ENCODE measurements around the gene TEF. TPM values are rescaled to one million over a fixed set of nuclear protein-coding genes. Genes with fewer than 3 reads are reported as not detected.

The TEF gene
- total RNA-seq, 4 donors from 2014 or later: 26.1 to 50.7 (median 37.0) TPM

GRCh38 chr22:41356430-41357028 lies 25.2 kb upstream of the TEF start:
- H3K4me3 ChIP-seq: no peak overlapping the region
- H3K27me3 ChIP-seq: no peaks in the 10 kb centered on the region
- TF ChIP-seq POLR2AphosphoS5 (IDR thresholded peaks at IDR 0.05): no peak
- TF ChIP-seq EP300 (IDR thresholded peaks at IDR 0.05): no peak
- no peak for TF ChIP-seq POLR2A (IDR thresholded peaks at IDR 0.05)
- no peak for TF ChIP-seq CTCF (IDR thresholded peaks at IDR 0.05)
- peaks cover 0 to 81% of the 10 kb centered on the region in 2 donors for H3K36me3 ChIP-seq
- H3K27ac ChIP-seq: no peak overlapping the region
- H3K4me1 ChIP-seq: no peaks in the 10 kb centered on the region
- ATAC-seq: no peak
- H3K9me3 ChIP-seq: no peaks in the 10 kb centered on the region
- 82 to 89% methylated on average over 6 to 8 of the region's 25 CpGs for WGBS, 2 donors (ENCODE audit: low coverage in 1 of 2)

- Histone ChIP-seq H3K27me3 (no peaks in the 10 kb centered on the region), H3K9me3 (no peaks in the 10 kb centered on the region), H3K36me3 (peaks cover 0 to 74% of the 10 kb centered on the region in 2 donors), H3K27ac (peak overlapping the region in 1 of 4 donors; percentile 15), H3K4me3 (no peak overlapping the region), H3K4me1 (no peaks in the 10 kb centered on the region)
- ATAC-seq: no peak
- TF ChIP-seq POLR2AphosphoS5 (IDR thresholded peaks at IDR 0.05) (no peak), POLR2A (IDR thresholded peaks at IDR 0.05) (no peak), EP300 (IDR thresholded peaks at IDR 0.05) (no peak), CTCF (IDR thresholded peaks at IDR 0.05) (no peak)
- WGBS, 2 donors (ENCODE audit: low coverage in 1 of 2): no CpG with 5 or more reads among the region's 16 CpGs
These were observed 24.6 kb upstream of the TEF start for GRCh38 chr22:41357191-41357590.

DNA sequence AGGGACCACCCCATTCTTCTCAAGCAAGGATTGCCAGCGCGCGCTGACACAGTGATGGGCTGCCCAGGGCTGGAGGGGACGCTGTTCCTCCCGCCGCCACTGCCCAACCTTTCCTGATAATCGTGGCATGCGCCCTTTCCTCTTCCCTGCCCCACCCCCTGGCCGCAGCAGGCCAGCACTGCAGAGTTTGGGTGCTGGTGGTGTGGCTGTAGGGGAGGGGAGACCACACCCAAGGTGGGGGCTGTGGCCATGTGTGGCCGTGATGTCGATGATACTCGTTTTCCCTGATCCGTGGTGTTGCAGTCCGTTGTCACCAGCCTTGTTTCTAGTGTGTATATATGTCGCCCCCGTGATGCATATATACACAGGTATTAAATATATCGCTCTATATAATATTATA lies 22.8 kb upstream of the TEF start:
- Histone ChIP-seq H3K4me3 (no peak overlapping the region), H3K27me3 (no peaks in the 10 kb centered on the region), H3K4me1 (no peaks in the 10 kb centered on the region), H3K9me3 (no peaks in the 10 kb centered on the region), H3K27ac (no peak overlapping the region), H3K36me3 (peaks cover 0 to 57% of the 10 kb centered on the region in 2 donors)
- TF ChIP-seq EP300 (IDR thresholded peaks at IDR 0.05): no peak
- TF ChIP-seq CTCF (IDR thresholded peaks at IDR 0.05): no peak
- TF ChIP-seq POLR2AphosphoS5 (IDR thresholded peaks at IDR 0.05): no peak
- TF ChIP-seq POLR2A (IDR thresholded peaks at IDR 0.05): no peak
- no peak for ATAC-seq
- 80 to 83% methylated on average over 8 of the region's 17 CpGs for WGBS, 2 donors (ENCODE audit: low coverage in 1 of 2)

DNA sequence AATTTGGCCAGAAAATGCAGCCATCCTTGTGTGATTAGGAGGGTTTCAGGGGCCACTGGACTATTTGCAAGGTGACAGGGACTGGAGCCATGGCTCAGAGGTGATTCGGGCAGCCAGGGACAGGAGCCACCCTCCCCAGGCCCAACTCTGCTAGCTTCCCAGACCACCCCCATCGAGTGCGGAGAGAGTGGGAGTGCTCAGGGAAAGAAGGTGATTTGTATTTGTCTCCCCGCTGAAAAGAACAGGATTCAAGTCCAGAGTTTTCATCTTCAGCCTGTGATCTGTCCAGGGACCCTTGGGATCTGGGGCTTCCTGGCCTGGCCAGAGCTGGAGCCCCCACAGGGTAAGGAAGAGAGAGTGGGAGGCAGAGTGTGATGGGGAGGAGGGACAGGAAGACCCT lies 22.4 kb upstream of the TEF start:
- ATAC-seq: no peak
- TF ChIP-seq POLR2AphosphoS5 (IDR thresholded peaks at IDR 0.05) (no peak), POLR2A (IDR thresholded peaks at IDR 0.05) (no peak), CTCF (IDR thresholded peaks at IDR 0.05) (no peak), EP300 (IDR thresholded peaks at IDR 0.05) (no peak)
- Histone ChIP-seq H3K27me3 (no peaks in the 10 kb centered on the region), H3K9me3 (no peaks in the 10 kb centered on the region), H3K4me3 (no peak overlapping the region), H3K4me1 (no peaks in the 10 kb centered on the region), H3K36me3 (peaks cover 0 to 52% of the 10 kb centered on the region in 2 donors), H3K27ac (no peak overlapping the region)
- 68% methylated on average over 4 of the region's 4 CpGs; no CpG with 5 or more reads in 1 of the 2 donors for WGBS, 2 donors (ENCODE audit: low coverage in 1 of 2)

GRCh38 chr22:41360126-41360525 lies 21.6 kb upstream of the TEF start:
- H3K27ac ChIP-seq: no peak overlapping the region
- ATAC-seq: no peak
- no peak for TF ChIP-seq POLR2A (IDR thresholded peaks at IDR 0.05)
- no peak for TF ChIP-seq EP300 (IDR thresholded peaks at IDR 0.05)
- no peak for TF ChIP-seq POLR2AphosphoS5 (IDR thresholded peaks at IDR 0.05)
- no peak for TF ChIP-seq CTCF (IDR thresholded peaks at IDR 0.05)
- no peaks in the 10 kb centered on the region for H3K27me3 ChIP-seq
- H3K9me3 ChIP-seq: no peaks in the 10 kb centered on the region
- WGBS, 2 donors (ENCODE audit: low coverage in 1 of 2): 53 to 60% methylated on average over 1 to 2 of the region's 11 CpGs
- H3K4me3 ChIP-seq: no peak overlapping the region
- H3K36me3 ChIP-seq: peaks cover 0 to 45% of the 10 kb centered on the region in 2 donors
- H3K4me1 ChIP-seq: no peaks in the 10 kb centered on the region
